Endothelial cell (in vitro differentiated cells): ENCODE measurements around the gene SYF2. TPM values are rescaled to one million over a fixed set of nuclear protein-coding genes. Genes with fewer than 3 reads are reported as not detected.

Experiments
- DNase-seq: peaks from one replicate; pipeline ENCODE4 v3.0.0; 2021; ENCODE audit warnings: low spot score
- H3K27ac Mint-ChIP-seq: one replicate; pipeline ENCODE4 v1.8.0; 2021; ENCODE audit warnings: mixed read lengths, inconsistent platforms; ENCODE audit not compliant: unreplicated experiment
- H3K27me3 Mint-ChIP-seq: one replicate; pipeline ENCODE4 v1.8.0; 2021; ENCODE audit warnings: mild to moderate bottlenecking, moderate library complexity, mixed read lengths, inconsistent platforms; ENCODE audit not compliant: unreplicated experiment
- H3K36me3 Mint-ChIP-seq: one replicate; pipeline ENCODE4 v1.8.0; 2021; ENCODE audit warnings: mild to moderate bottlenecking, low read depth, mixed read lengths, inconsistent platforms; ENCODE audit not compliant: unreplicated experiment
- H3K4me1 Mint-ChIP-seq: one replicate; pipeline ENCODE4 v1.8.0; 2021; ENCODE audit warnings: mild to moderate bottlenecking, mixed read lengths, inconsistent platforms; ENCODE audit not compliant: unreplicated experiment
- H3K4me3 Mint-ChIP-seq: one replicate; pipeline ENCODE4 v1.8.0; 2021; ENCODE audit warnings: mild to moderate bottlenecking, mixed read lengths, inconsistent platforms; ENCODE audit not compliant: unreplicated experiment
- H3K9me3 Mint-ChIP-seq: one replicate; pipeline ENCODE4 v1.8.0; 2021; ENCODE audit warnings: mixed read lengths, inconsistent platforms; ENCODE audit not compliant: unreplicated experiment
- CTCF ChIP-seq: fragments of 200-600 bp; sonication (generic); IDR thresholded peaks from one replicate; pipeline ENCODE4 v1.5.0; 2021; ENCODE audit warnings: antibody characterized with exemption; ENCODE audit not compliant: unreplicated experiment
- total RNA-seq: library from RNA; stranded (reverse); fragmentation: NEBNext Ultra II Directional; extraction: Animal tissue kit (Norgen Biotek cat#: 25700); gene quantifications from one replicate; pipeline ENCODE4 v1.2.1, GENCODE V29; 2021; ENCODE audit not compliant: unreplicated experiment

The SYF2 gene
- total RNA-seq, 1 donor from 2014 or later: 34.9 TPM

- Mint-ChIP-seq H3K27ac (no peak overlapping the region), H3K9me3 (no peaks in the 10 kb centered on the region)
- no peak for DNase-seq
Observed at GRCh38 chr1:25182629-25183028, 49.7 kb downstream of the SYF2 start.

GRCh38 chr1:25180996-25181395 is 51.3 kb downstream of the SYF2 start:
- TF ChIP-seq CTCF: no peak
- Mint-ChIP-seq H3K4me1 (no peaks in the 10 kb centered on the region), H3K27ac (no peak overlapping the region), H3K27me3 (no peaks in the 10 kb centered on the region), H3K9me3 (no peaks in the 10 kb centered on the region), H3K4me3 (no peak overlapping the region), H3K36me3 (peaks cover 4% of the 10 kb centered on the region)
- no peak for DNase-seq

More at GRCh38 chr1:25182629-25183028, 49.7 kb downstream of the SYF2 start:
- no peaks in the 10 kb centered on the region for H3K4me1 Mint-ChIP-seq
- no peak overlapping the region for H3K4me3 Mint-ChIP-seq
- H3K27me3 Mint-ChIP-seq: peaks cover 2% of the 10 kb centered on the region
- TF ChIP-seq CTCF: no peak
- no peaks in the 10 kb centered on the region for H3K36me3 Mint-ChIP-seq

GRCh38 chr1:25178917-25179561 is 53.3 kb downstream of the SYF2 start:
- Mint-ChIP-seq H3K36me3 (peaks cover 4% of the 10 kb centered on the region), H3K9me3 (no peaks in the 10 kb centered on the region), H3K4me3 (peak overlapping the region; percentile 11), H3K27me3 (no peaks in the 10 kb centered on the region), H3K27ac (no peak overlapping the region), H3K4me1 (no peaks in the 10 kb centered on the region)
- no peak for TF ChIP-seq CTCF
- DNase-seq: no peak

- Mint-ChIP-seq H3K27me3 (peaks cover 1% of the 10 kb centered on the region), H3K36me3 (peaks cover 4% of the 10 kb centered on the region), H3K27ac (no peak overlapping the region), H3K4me3 (no peak overlapping the region), H3K9me3 (no peaks in the 10 kb centered on the region), H3K4me1 (no peaks in the 10 kb centered on the region)
- no peak for TF ChIP-seq CTCF
- no peak for DNase-seq
Observed at GRCh38 chr1:25174730-25175612, 57.3 kb downstream of the SYF2 start.

GRCh38 chr1:25174363-25174729 is 58.0 kb downstream of the SYF2 start:
- no peak overlapping the region for H3K4me3 Mint-ChIP-seq
- peaks cover 1% of the 10 kb centered on the region for H3K27me3 Mint-ChIP-seq
- H3K27ac Mint-ChIP-seq: no peak overlapping the region
- no peaks in the 10 kb centered on the region for H3K4me1 Mint-ChIP-seq
- no peak for DNase-seq
- TF ChIP-seq CTCF: no peak
- no peaks in the 10 kb centered on the region for H3K9me3 Mint-ChIP-seq
- peaks cover 4% of the 10 kb centered on the region for H3K36me3 Mint-ChIP-seq
